B cell (primary cell): ENCODE measurements around the gene ODF4. TPM values are rescaled to one million over a fixed set of nuclear protein-coding genes. Genes with fewer than 3 reads are reported as not detected.

ENCODE experiments used
- ATAC-seq: fragments of 200-7000 bp; cut with Tn5 transposase; one replicate; pipeline ENCODE4 v1.10.0; 2021; ENCODE audit warnings: low read depth, mild to moderate bottlenecking, moderate number of reproducible peaks, moderate library complexity
- CTCF ChIA-PET: fragments of 350-600 bp; sonication (Branson Sonifier 250); formaldehyde crosslinking; loops from one replicate; lab custom pipeline; 2021; ENCODE audit warnings: antibody characterized with exemption, inconsistent platforms; lab: Charles Lee
- POLR2A ChIA-PET: fragments of 350-600 bp; sonication (Branson Sonifier 250); formaldehyde crosslinking; loops from one replicate; lab custom pipeline; 2021; ENCODE audit warnings: antibody characterized with exemption; lab: Charles Lee
- DNase-seq: peaks from one replicate; pipeline ENCODE4 v3.0.0; 2013
- H2AFZ ChIP-seq: 2 replicates; pipeline ENCODE4 v1.6.1; 2012; ENCODE audit warnings: mild to moderate bottlenecking, low read depth, low read length; ENCODE audit not compliant: insufficient read depth, poor library complexity, severe bottlenecking
- H3K27ac ChIP-seq, 2 donors: 1 replicate in 1 of 2; 2 replicates in 1 of 2; pipeline ENCODE4 v1.5.1; 2012 to 2013; ENCODE audit warnings: low read length in 2 of 2, mild to moderate bottlenecking in 2 of 2, moderate library complexity in 1 of 2
- H3K27me3 ChIP-seq, 4 experiments: fragments of 200-600 bp in 1 of 4; sonication (generic) in 1 of 4; replicated peaks in 1 of 4; 1 replicate in 2 of 4; 2 replicates in 2 of 4; pipeline versions ENCODE4 v1.6.1 to v1.7.0; 2013 to 2016; ENCODE audit warnings: low read length in 3 of 4, mild to moderate bottlenecking in 2 of 4, mixed read lengths in 1 of 4, moderate library complexity in 1 of 4; ENCODE audit not compliant: insufficient read depth in 4 of 4, control insufficient read depth in 3 of 4; ENCODE audit errors: control extremely low read depth in 1 of 4
- H3K36me3 ChIP-seq, 2 experiments: replicated peaks in 1 of 2; 1 replicate in 1 of 2; 2 replicates in 1 of 2; pipeline versions ENCODE4 v1.6.1 to v1.7.1; 2013; ENCODE audit warnings: low read length in 1 of 2; ENCODE audit not compliant: insufficient read depth in 2 of 2, control insufficient read depth in 1 of 2; ENCODE audit errors: control extremely low read depth in 1 of 2, extremely low read depth in 1 of 2
- H3K4me1 ChIP-seq, 2 donors: fragments of 200-600 bp in 1 of 2; sonication (generic) in 1 of 2; 1 replicate in 1 of 2; 2 replicates in 1 of 2; pipeline versions ENCODE4 v1.5.1 to v1.6.1; 2013 to 2017; ENCODE audit warnings: low read length in 2 of 2; ENCODE audit not compliant: control insufficient read depth in 2 of 2, insufficient read depth in 2 of 2
- H3K4me2 ChIP-seq: replicated peaks from 2 replicates; pipeline ENCODE3; 2012; ENCODE audit warnings: mild to moderate bottlenecking, low read depth, low read length; ENCODE audit not compliant: poor library complexity, severe bottlenecking
- H3K4me3 ChIP-seq, 5 experiments: fragments of 200-600 bp in 1 of 5; sonication (generic) in 1 of 5; 1 replicate in 3 of 5; 2 replicates in 2 of 5; pipeline versions ENCODE4 v1.5.1 to v1.7.0; 2011 to 2016; ENCODE audit warnings: low read length in 4 of 5, mild to moderate bottlenecking in 4 of 5, low read depth in 2 of 5, control low read depth in 1 of 5, moderate library complexity in 1 of 5; ENCODE audit not compliant: insufficient read depth in 1 of 5; ENCODE audit errors: control extremely low read depth in 1 of 5, extremely low read depth in 1 of 5
- H3K79me2 ChIP-seq: fragments of 200-600 bp; sonication (generic); one replicate; pipeline ENCODE4 v1.6.0; 2016; ENCODE audit warnings: low read length; ENCODE audit not compliant: control insufficient read depth, insufficient read depth
- H3K9ac ChIP-seq: fragments of 200-600 bp; sonication (generic); 2 replicates; pipeline ENCODE4 v1.6.1; 2017; ENCODE audit warnings: mild to moderate bottlenecking, low read length, moderate library complexity
- H3K9me3 ChIP-seq, 3 donors: one replicate each; pipeline versions ENCODE4 v1.6.1 to v1.7.1; 2013; ENCODE audit warnings: low read length in 2 of 3; ENCODE audit not compliant: control insufficient read depth in 2 of 3, insufficient read depth in 1 of 3; ENCODE audit errors: control extremely low read depth in 1 of 3
- H4K20me1 ChIP-seq: 2 replicates; pipeline ENCODE4 v1.6.0; 2012; ENCODE audit warnings: mild to moderate bottlenecking, low read length; ENCODE audit not compliant: insufficient read depth, control insufficient read depth, poor library complexity, severe bottlenecking
- H3K27ac Mint-ChIP-seq: one replicate; pipeline ENCODE4 v1.8.0; 2021; ENCODE audit warnings: mixed read lengths
- H3K27me3 Mint-ChIP-seq: one replicate; pipeline ENCODE4 v1.8.0; 2021; ENCODE audit warnings: mixed read lengths
- H3K4me1 Mint-ChIP-seq: one replicate; pipeline ENCODE4 v1.8.0; 2021; ENCODE audit warnings: mixed read lengths
- H3K4me3 Mint-ChIP-seq: one replicate; pipeline ENCODE4 v1.8.0; 2021; ENCODE audit warnings: mixed read lengths
- H3K9me3 Mint-ChIP-seq: one replicate; pipeline ENCODE4 v1.8.0; 2022; ENCODE audit warnings: mixed read lengths; ENCODE audit not compliant: insufficient read depth
- CTCF ChIP-seq: fragments of 200-600 bp; IDR thresholded peaks from one replicate; pipeline ENCODE4 v1.8.0; 2022; ENCODE audit warnings: antibody characterized with exemption, mild to moderate bottlenecking
- EZH2 ChIP-seq: IDR thresholded peaks from 2 replicates; pipeline ENCODE4 v1.6.1; 2012; ENCODE audit warnings: borderline replicate concordance, low read depth, mild to moderate bottlenecking, moderate library complexity, low read length; ENCODE audit not compliant: insufficient read depth, poor library complexity, severe bottlenecking
- WGBS: methylation state at CpG from one replicate; pipeline ENCODE4 v1.1.5; 2013; ENCODE audit warnings: missing lambda C conversion rate; ENCODE audit not compliant: insufficient coverage; 5-methylcytosine and 5-hydroxymethylcytosine counted together
- intact Hi-C: fragments of 100-400 bp; cut with micrococcal nuclease; formaldehyde crosslinking; loops from one replicate; pipeline ENCODE4 v1.10.0; 2022
- polyA plus RNA-seq: library from polyadenylated mRNA; depleted of rRNA; stranded (reverse); fragments of >200 nt; gene quantifications from 2 replicates; pipeline ENCODE4 v1.2.3, GENCODE V29; 2012
- total RNA-seq, 2 donors: library from RNA; stranded (reverse); fragments of 120-200 nt in 1 of 2; gene quantifications; 1 replicate in 1 of 2; 2 replicates in 1 of 2; pipeline versions ENCODE4 v1.2.3 to v1.2.4, GENCODE V29; 2013 to 2022

Gene ODF4
- total and polyA plus RNA-seq, 2 donors (not counting 1 experiment from before 2014, with no cell fraction given): not detected

GRCh38 chr17:8300627-8301242 lies 38.9 kb upstream of the ODF4 start:
- ATAC-seq (peak; percentile 95), DNase-seq (peak; percentile 84)
- POLR2A ChIA-PET: interaction anchor here (1.0 kb wide), 1 partner anchor 111 kb away, joined by 4 read pairs; the partner anchor contains the start of gene BORCS6
- Histone ChIP-seq H3K27ac (peak overlapping the region in 1 of 2 donors; percentile 1), H3K79me2 (no peaks in the 10 kb centered on the region), H3K4me2 (no peak overlapping the region), H3K9ac (no peak overlapping the region), H3K4me1 (peaks cover 3 to 4% of the 10 kb centered on the region in 2 donors), H3K36me3 (no peaks in the 10 kb centered on the region), H3K27me3 (no peaks in the 10 kb centered on the region), H2AFZ (peak overlapping the region; percentile 4), H4K20me1 (no peaks in the 10 kb centered on the region), H3K4me3 (no peak overlapping the region), H3K9me3 (no peaks in the 10 kb centered on the region)
- WGBS: 3% methylated on average over 4 of the region's 8 CpGs
- intact Hi-C loops: loop anchor here (1.0 to 2.0 kb wide), 7 partner anchors 12 to 240 kb away; partner anchors contain the start of genes ALOXE3 and RANGRF
- peak; percentile 81 for TF ChIP-seq CTCF
- TF ChIP-seq EZH2: no peak
- Mint-ChIP-seq H3K27me3 (no peaks in the 10 kb centered on the region), H3K9me3 (no peaks in the 10 kb centered on the region), H3K27ac (peak overlapping the region; percentile 7), H3K4me1 (peaks cover 8% of the 10 kb centered on the region), H3K4me3 (no peak overlapping the region)
- CTCF ChIA-PET: interaction anchor here (0.6 to 5.5 kb wide), 40 partner anchors 12 to 485 kb away, joined by 3 to 66 read pairs (median 4); partner anchors contain the start of genes ALOXE3, CTC1, PFAS and RANGRF

GRCh38 chr17:8310601-8311123 lies 29.0 kb upstream of the ODF4 start:
- Histone ChIP-seq H3K4me1 (no peaks in the 10 kb centered on the region), H3K79me2 (no peaks in the 10 kb centered on the region), H3K27me3 (peaks cover 0 to 33% (median 4%) of the 10 kb centered on the region in 4 experiments), H4K20me1 (no peaks in the 10 kb centered on the region), H3K27ac (no peak overlapping the region), H3K36me3 (no peaks in the 10 kb centered on the region), H3K9me3 (no peaks in the 10 kb centered on the region), H3K4me2 (no peak overlapping the region), H2AFZ (no peak overlapping the region), H3K9ac (no peak overlapping the region), H3K4me3 (no peak overlapping the region)
- TF ChIP-seq EZH2 (no peak), CTCF (no peak)
- ChIA-PET POLR2A (no interaction called here), CTCF (no interaction called here)
- ATAC-seq: no peak
- Mint-ChIP-seq H3K27me3 (peaks cover 22% of the 10 kb centered on the region), H3K4me3 (no peak overlapping the region), H3K4me1 (no peaks in the 10 kb centered on the region), H3K27ac (no peak overlapping the region), H3K9me3 (no peaks in the 10 kb centered on the region)
- intact Hi-C loops: no loop called here
- 100% methylated on average over 2 of the region's 10 CpGs for WGBS
- DNase-seq: no peak
